HEK293T (cell line): ENCODE measurements around the gene ZNF782.
A peak's percentile ranks its signal among the peaks of the same experiment; 100 is the strongest.

ENCODE experiments used
- CTCF ChIA-PET: fragments of 350-600 bp; formaldehyde crosslinking; extraction: SDS; loops from one replicate; lab custom pipeline; 2021; ENCODE audit warnings: antibody characterized with exemption, inconsistent platforms; lab: Yijun Ruan, JAX
- POLR2A ChIA-PET: fragments of 350-600 bp; formaldehyde crosslinking; extraction: SDS; loops from one replicate; lab custom pipeline; 2020; ENCODE audit warnings: antibody characterized with exemption, inconsistent platforms; lab: Yijun Ruan, JAX
- DNase-seq: peaks from one replicate; pipeline ENCODE4 v3.0.0; 2012; ENCODE audit warnings: mixed read lengths; ENCODE audit errors: extremely low spot score
- ARNT ChIP-seq: fragments of 450-650 bp; IDR thresholded peaks from 2 replicates; pipeline ENCODE4 v1.6.1; 2017; ENCODE audit warnings: mild to moderate bottlenecking
- BHLHE40 ChIP-seq: fragments of 450-650 bp; IDR thresholded peaks from 2 replicates; pipeline ENCODE4 v1.6.1; 2016; ENCODE audit warnings: mild to moderate bottlenecking, moderate library complexity, borderline replicate concordance
- CTBP1 ChIP-seq: fragments of 450-650 bp; IDR thresholded peaks from 2 replicates; pipeline ENCODE4 v1.6.1; 2016; ENCODE audit warnings: borderline replicate concordance
- ELF4 ChIP-seq: fragments of 450-650 bp; IDR thresholded peaks from 2 replicates; pipeline ENCODE4 v1.6.1; 2017; ENCODE audit warnings: antibody characterized with exemption
- FOXA1 ChIP-seq: fragments of 450-650 bp; IDR thresholded peaks from 2 replicates; pipeline ENCODE4 v1.6.1; 2016; ENCODE audit warnings: mild to moderate bottlenecking
- FOXK2 ChIP-seq: fragments of 450-650 bp; IDR thresholded peaks from 2 replicates; pipeline ENCODE4 v1.6.1; 2016; ENCODE audit warnings: mild to moderate bottlenecking
- FOXM1 ChIP-seq: fragments of 450-650 bp; IDR thresholded peaks from 2 replicates; pipeline ENCODE4 v1.6.1; 2017; ENCODE audit warnings: mild to moderate bottlenecking, borderline replicate concordance
- HDGF ChIP-seq: fragments of 450-650 bp; IDR thresholded peaks from 2 replicates; pipeline ENCODE4 v1.6.1; 2017; ENCODE audit warnings: antibody characterized with exemption, borderline replicate concordance
- L3MBTL2 ChIP-seq: fragments of 450-650 bp; conservative IDR thresholded peaks from 2 replicates; pipeline ENCODE4 v1.6.1; 2016; ENCODE audit warnings: mild to moderate bottlenecking
- LEF1 ChIP-seq: fragments of 450-650 bp; IDR thresholded peaks from 2 replicates; pipeline ENCODE4 v1.6.1; 2017; ENCODE audit warnings: mild to moderate bottlenecking, borderline replicate concordance
- NFRKB ChIP-seq: fragments of 450-650 bp; IDR thresholded peaks from 2 replicates; pipeline ENCODE4 v1.6.1; 2016; ENCODE audit warnings: mild to moderate bottlenecking, moderate library complexity
- PKNOX1 ChIP-seq: fragments of 450-650 bp; IDR thresholded peaks from 2 replicates; pipeline ENCODE4 v1.6.1; 2016
- SP1 ChIP-seq: fragments of 450-650 bp; IDR thresholded peaks from 2 replicates; pipeline ENCODE4 v1.6.1; 2017
- SUZ12 ChIP-seq: fragments of 450-650 bp; IDR thresholded peaks from 2 replicates; pipeline ENCODE4 v1.6.1; 2016; ENCODE audit warnings: mild to moderate bottlenecking
- TARDBP ChIP-seq: fragments of 450-650 bp; IDR thresholded peaks from 2 replicates; pipeline ENCODE4 v1.6.1; 2016
- ZNF384 ChIP-seq: fragments of 450-650 bp; IDR thresholded peaks from 2 replicates; pipeline ENCODE4 v1.6.1; 2016

ZNF782 gene

DNA sequence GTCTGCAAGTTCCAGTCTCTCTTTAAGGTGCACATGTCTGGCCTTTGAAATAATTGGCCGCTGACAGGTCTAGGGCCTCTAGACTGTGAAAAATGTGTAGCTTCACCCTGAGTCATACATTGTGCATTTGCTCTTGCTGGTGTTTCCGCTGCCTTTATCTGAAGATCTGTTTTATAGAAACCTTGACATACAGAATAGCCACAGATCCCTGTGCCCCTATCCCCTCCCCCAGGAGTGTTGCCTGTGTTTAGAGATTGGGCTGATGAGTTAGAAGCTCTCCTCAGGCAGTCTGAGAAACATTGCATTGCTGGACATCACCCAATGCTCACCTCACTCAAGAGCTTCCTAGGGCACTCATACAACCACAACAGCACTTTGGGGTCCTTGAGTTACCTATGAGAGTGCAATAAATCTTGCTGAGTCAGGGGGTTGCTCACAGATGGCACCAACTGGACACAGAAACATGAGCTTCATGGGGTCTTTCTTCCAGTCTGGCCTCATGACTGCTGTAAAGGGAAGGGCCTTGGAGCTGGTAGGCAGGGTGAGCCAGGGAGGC is 3.8 kb upstream of the ZNF782 start:
- POLR2A ChIA-PET: interaction anchor here (1.5 to 2.7 kb wide), 2 partner anchors 17 to 380 kb away, joined by 3 to 11 read pairs; no protein-coding TSS in a partner anchor
- TF ChIP-seq FOXA1: no peak
- no peak for TF ChIP-seq ARNT
- no peak for TF ChIP-seq TARDBP
- TF ChIP-seq ELF4: no peak
- TF ChIP-seq FOXM1: no peak
- TF ChIP-seq SP1: no peak
- no peak for TF ChIP-seq PKNOX1
- no peak for TF ChIP-seq L3MBTL2
- no peak for TF ChIP-seq LEF1
- no peak for TF ChIP-seq HDGF
- no peak for TF ChIP-seq BHLHE40
- TF ChIP-seq SUZ12: no peak
- no peak for TF ChIP-seq FOXK2
- no peak for TF ChIP-seq ZNF384
- TF ChIP-seq CTBP1: no peak
- TF ChIP-seq NFRKB: no peak
- CTCF ChIA-PET: interaction anchor here (2.3 to 3.3 kb wide), 2 partner anchors 17 to 252 kb away, joined by 7 to 19 read pairs; no protein-coding TSS in a partner anchor
- no peak for DNase-seq

DNA sequence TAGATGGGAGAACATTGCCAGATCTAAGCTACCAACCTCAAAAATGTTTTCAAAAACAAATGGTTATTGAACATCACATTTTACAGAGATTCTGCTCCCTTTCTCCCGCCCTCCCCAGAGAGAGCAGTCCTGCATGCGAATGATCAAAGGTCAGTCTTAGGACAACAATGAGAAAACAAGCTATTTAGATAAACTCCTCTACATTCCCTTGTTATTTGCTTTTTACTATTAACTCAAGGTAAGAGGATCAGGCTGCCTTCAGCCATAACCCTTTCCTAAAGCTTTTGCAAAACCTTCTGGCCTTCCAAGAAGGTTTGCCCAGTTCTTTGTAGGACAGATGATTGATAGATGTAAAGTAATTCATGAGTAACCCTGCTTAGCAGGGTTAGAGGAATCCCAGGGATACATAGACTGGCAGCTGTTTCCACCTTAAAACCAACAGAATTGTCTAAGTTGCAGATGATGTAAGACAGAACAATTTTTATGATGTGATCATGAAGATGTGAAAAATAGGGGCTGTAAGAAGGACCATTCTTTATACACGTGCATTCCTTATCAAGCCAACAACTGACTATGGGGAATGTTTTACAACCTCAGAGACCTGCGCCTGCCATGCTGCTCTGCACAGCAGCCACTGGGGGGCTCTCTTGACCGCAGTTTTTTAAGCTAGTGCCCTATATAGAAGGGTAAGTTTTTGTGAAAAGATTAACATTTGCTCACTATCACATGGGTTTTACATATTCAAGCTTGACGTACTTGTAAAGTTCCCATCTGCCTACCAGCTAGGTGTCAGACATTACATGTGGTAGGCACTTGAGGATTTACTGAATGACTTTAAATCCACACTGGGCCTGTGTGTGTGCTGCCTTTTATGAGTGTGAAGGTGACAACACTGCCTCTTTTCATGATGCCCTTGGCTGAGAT is 2.3 kb upstream of the ZNF782 start:
- ChIA-PET POLR2A (no interaction called here), CTCF (interaction anchor here (0.6 to 3.3 kb wide), 10 partner anchors 18 to 742 kb away, joined by 3 to 19 read pairs (median 4); no protein-coding TSS in a partner anchor)
- no peak for TF ChIP-seq FOXM1
- TF ChIP-seq NFRKB: no peak
- no peak for TF ChIP-seq BHLHE40
- TF ChIP-seq SUZ12: no peak
- TF ChIP-seq ELF4: no peak
- no peak for TF ChIP-seq FOXK2
- DNase-seq: peak; percentile 56

GRCh38 chr9:96854651-96855273 is 448 bp upstream of the ZNF782 start:
- POLR2A ChIA-PET: interaction anchor here (0.7 to 1.9 kb wide), 8 partner anchors 10 to 779 kb away, joined by 3 to 6 read pairs (median 3); partner anchors contain the start of genes NCBP1 and TSTD2
- CTCF ChIA-PET: interaction anchor here (0.6 to 0.7 kb wide), 2 partner anchors 31 to 188 kb away, joined by 4 to 5 read pairs; no protein-coding TSS in a partner anchor
- no peak for DNase-seq
- TF ChIP-seq FOXK2 (no peak), L3MBTL2 (peak; percentile 97)

GRCh38 chr9:96852676-96853075 is 1.6 kb downstream of the ZNF782 start:
- POLR2A ChIA-PET: no interaction called here
- no peak for DNase-seq
- CTCF ChIA-PET: no interaction called here
- TF ChIP-seq TARDBP (no peak), SP1 (no peak), BHLHE40 (no peak), HDGF (no peak), ELF4 (no peak), PKNOX1 (no peak)

DNA sequence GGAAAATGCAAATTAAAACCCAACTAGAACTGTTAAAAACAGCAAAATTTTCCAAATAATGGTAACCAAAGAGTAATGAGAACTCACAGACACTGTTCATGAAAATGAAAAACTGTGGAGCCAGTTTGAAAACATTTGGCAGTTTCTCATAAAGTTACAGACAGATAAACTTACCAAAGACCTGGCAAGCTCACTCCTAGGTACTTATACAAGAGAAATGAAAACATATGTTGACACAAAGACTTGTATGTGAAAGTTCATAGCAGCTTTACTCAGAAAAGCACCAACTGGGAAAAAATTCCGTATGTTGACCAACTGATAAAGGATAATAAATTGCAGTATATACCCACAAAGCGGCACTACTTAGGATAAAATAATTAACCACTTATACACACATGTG is 10.3 kb downstream of the ZNF782 start:
- ChIA-PET CTCF (interaction anchor here (0.6 kb wide), 1 partner anchor 1055 kb away, joined by 3 read pairs; no protein-coding TSS in a partner anchor), POLR2A (no interaction called here)
- DNase-seq: no peak
- TF ChIP-seq NFRKB: no peak
- no peak for TF ChIP-seq LEF1
- no peak for TF ChIP-seq ELF4
- TF ChIP-seq HDGF: no peak
- no peak for TF ChIP-seq L3MBTL2
- no peak for TF ChIP-seq CTBP1
- no peak for TF ChIP-seq PKNOX1

GRCh38 chr9:96818533-96818932 is 35.8 kb downstream of the ZNF782 start:
- no peak for DNase-seq
- TF ChIP-seq ARNT (no peak), LEF1 (no peak), HDGF (no peak), FOXA1 (no peak), BHLHE40 (no peak), FOXK2 (no peak), SP1 (no peak), SUZ12 (no peak)
- POLR2A ChIA-PET: no interaction called here
- CTCF ChIA-PET: interaction anchor here (0.6 kb wide), 1 partner anchor 87 kb away, joined by 6 read pairs; no protein-coding TSS in a partner anchor
